NCI-H2029 treated with DMSO at 0.1 percent for 48 hours (cell line): ENCODE results near the gene COL9A2.
A peak's percentile ranks its signal among the peaks of the same experiment; 100 is the strongest.

Experiments
- DNase-seq: peaks from one replicate; lab custom pipeline; 2025; lab: John Stamatoyannopoulos, UW

The COL9A2 gene

GRCh38 chr1:40303051-40303771 is 13.9 kb downstream of the COL9A2 start:
- no peak for DNase-seq

- DNase-seq: no peak
These were observed 14.6 kb downstream of the COL9A2 start for GRCh38 chr1:40302475-40302874.

- DNase-seq: no peak
These were observed 15.4 kb downstream of the COL9A2 start for GRCh38 chr1:40301541-40302299.

GRCh38 chr1:40301066-40301465 is 16.0 kb downstream of the COL9A2 start:
- no peak for DNase-seq

- DNase-seq: no peak
These were observed 16.4 kb downstream of the COL9A2 start for GRCh38 chr1:40300651-40301050.

GRCh38 chr1:40300249-40300567 is 16.9 kb downstream of the COL9A2 start:
- DNase-seq: no peak

- DNase-seq: no peak
These were observed 17.5 kb downstream of the COL9A2 start for GRCh38 chr1:40299366-40300248.

- DNase-seq: no peak
These were observed 25.8 kb downstream of the COL9A2 start for GRCh38 chr1:40291293-40291692.

GRCh38 chr1:40281853-40282252 is 35.2 kb downstream of the COL9A2 start:
- DNase-seq: peak; percentile 100

- DNase-seq: no peak
These were observed 41.0 kb downstream of the COL9A2 start for GRCh38 chr1:40276122-40276521.

GRCh38 chr1:40274331-40274730 is 42.8 kb downstream of the COL9A2 start:
- DNase-seq: no peak

GRCh38 chr1:40273547-40274166 is 43.4 kb downstream of the COL9A2 start:
- no peak for DNase-seq

GRCh38 chr1:40272653-40273213 is 44.4 kb downstream of the COL9A2 start:
- no peak for DNase-seq

- no peak for DNase-seq
These were observed 46.8 kb downstream of the COL9A2 start for GRCh38 chr1:40270152-40270834.

- no peak for DNase-seq
These were observed 48.9 kb downstream of the COL9A2 start for GRCh38 chr1:40268211-40268610.

GRCh38 chr1:40267767-40268187 is 49.3 kb downstream of the COL9A2 start:
- DNase-seq: no peak

- no peak for DNase-seq
These were observed 50.1 kb downstream of the COL9A2 start for GRCh38 chr1:40266786-40267535.

- no peak for DNase-seq
These were observed 51.2 kb downstream of the COL9A2 start for GRCh38 chr1:40265919-40266318.

GRCh38 chr1:40265298-40265697 is 51.8 kb downstream of the COL9A2 start:
- DNase-seq: no peak

GRCh38 chr1:40264354-40264781 is 52.7 kb downstream of the COL9A2 start:
- no peak for DNase-seq

GRCh38 chr1:40258445-40258769 is 58.7 kb downstream of the COL9A2 start:
- DNase-seq: no peak
